ENCODE measurements around the gene GTSF1L.

GRCh38 chr20:43748274-43748673, 21.5 kb upstream of the GTSF1L start:
- no peak for TF ChIP-seq CTCF (IDR thresholded peaks at IDR 0.05; ENCODE audit: low read length)
- TF ChIP-seq EZH2 (optimal IDR thresholded peaks at IDR 0.05; ENCODE audit: low read depth, low read length): no peak
- TF ChIP-seq EZH2phosphoT487 (IDR thresholded peaks at IDR 0.05; ENCODE audit: low read length): no peak

Data from MM.1S (cell line).